NT2/D1 (cell line): ENCODE results near the gene P3H3.

Experiments
- SUZ12 ChIP-seq: IDR thresholded peaks from 2 replicates; pipeline ENCODE4 v1.6.1; 2011; ENCODE audit not compliant: insufficient read length, insufficient read depth; ENCODE audit errors: extremely low read depth
- ZNF274 ChIP-seq: IDR thresholded peaks from 2 replicates; pipeline ENCODE4 v1.6.1; 2011; ENCODE audit warnings: mild to moderate bottlenecking, low read depth, low read length

DNA sequence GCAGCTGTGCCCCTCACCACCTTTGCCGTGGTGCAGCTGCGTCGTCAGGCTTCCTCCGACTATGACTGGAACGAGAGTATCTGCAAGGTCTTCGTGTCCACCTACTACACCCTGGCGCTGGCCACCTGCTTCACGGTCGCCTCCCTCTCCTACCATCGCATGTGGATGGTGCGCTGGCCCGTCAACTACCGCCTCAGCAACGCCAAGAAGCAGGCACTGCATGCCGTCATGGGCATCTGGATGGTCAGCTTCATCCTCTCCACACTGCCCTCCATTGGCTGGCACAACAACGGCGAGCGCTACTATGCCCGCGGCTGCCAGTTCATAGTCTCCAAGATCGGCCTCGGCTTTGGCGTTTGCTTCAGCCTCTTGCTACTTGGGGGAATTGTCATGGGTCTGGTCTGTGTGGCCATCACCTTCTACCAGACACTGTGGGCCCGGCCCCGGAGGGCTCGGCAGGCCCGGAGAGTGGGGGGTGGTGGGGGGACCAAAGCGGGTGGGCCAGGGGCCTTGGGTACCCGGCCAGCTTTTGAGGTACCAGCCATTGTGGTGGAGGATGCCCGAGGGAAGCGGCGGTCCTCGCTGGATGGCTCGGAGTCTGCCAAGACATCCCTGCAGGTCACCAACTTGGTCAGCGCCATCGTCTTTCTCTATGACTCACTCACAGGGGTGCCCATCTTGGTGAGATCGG lies 4.0 kb upstream of the P3H3 start:
- TF ChIP-seq ZNF274, result no peak
- TF ChIP-seq SUZ12, result no peak
